CD4-positive, alpha-beta T cell treated with Interleukin-4 for 1 hour (primary cell): ENCODE measurements around the gene QSOX2.

Experiments used
- DNase-seq, 2 donors: peaks; one replicate each; pipeline ENCODE4 v3.0.0-alpha.2; 2020 to 2022

QSOX2 gene

DNA sequence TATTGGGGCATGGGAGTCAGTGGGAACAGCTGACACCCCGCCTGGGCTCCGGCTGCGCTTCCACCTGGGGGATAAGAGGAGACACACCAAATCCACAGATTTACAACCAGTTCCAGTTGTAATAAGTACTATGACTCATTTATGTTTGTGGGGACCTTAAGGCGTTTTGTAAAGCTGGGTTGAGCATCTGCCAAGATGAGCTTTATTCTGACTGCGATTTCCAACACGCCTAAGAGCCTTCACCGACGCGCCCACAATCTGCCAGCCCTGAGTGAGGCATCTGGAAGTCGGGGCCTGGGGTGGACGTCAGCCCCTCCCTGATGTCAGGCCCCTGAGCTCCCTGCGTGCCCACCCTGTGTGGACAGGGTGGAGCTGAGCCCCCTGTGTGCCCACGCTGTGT, 26.3 kb downstream of the QSOX2 start:
- DNase-seq, result no peak

DNA sequence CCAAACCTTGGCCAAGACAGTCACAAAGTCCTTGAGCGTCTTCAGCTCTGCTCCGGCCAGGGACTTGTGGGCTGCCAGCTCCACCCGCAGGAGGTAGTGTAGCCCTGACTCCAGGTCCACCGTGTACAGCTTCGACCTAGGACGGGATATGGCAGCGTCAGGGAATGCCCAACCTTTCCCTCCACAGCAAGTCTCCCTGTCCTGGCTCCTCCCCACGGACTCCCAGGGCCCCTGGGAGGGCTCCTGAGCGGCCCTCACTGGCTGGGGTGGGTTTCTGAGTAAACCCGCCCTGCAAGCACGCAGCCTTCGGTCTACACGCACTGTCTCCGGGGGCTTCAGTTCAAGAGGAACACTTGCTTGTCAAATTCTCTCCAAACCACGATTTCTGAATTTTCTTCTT, 26.9 kb downstream of the QSOX2 start:
- no peak for DNase-seq

DNA sequence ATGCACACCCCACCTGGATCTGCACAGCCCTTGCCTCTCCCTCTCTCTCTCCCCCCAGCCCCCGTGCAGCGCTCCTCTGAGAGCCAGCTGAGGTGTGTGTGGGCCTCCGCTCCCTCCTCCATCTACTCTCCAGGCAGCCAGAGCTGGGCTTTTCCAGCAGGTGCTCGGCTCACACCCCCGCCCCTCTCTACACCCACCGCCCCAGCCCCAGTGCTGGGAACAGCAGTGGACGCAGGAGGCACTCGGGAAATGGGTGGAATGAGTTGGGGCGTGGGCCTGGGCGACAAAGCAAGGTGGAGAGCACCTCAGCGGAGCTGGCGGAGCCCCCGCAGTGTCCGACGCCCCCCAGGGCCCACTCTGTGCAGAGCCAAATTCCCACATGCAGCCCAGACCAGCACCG, 27.3 kb downstream of the QSOX2 start:
- no peak for DNase-seq

DNA sequence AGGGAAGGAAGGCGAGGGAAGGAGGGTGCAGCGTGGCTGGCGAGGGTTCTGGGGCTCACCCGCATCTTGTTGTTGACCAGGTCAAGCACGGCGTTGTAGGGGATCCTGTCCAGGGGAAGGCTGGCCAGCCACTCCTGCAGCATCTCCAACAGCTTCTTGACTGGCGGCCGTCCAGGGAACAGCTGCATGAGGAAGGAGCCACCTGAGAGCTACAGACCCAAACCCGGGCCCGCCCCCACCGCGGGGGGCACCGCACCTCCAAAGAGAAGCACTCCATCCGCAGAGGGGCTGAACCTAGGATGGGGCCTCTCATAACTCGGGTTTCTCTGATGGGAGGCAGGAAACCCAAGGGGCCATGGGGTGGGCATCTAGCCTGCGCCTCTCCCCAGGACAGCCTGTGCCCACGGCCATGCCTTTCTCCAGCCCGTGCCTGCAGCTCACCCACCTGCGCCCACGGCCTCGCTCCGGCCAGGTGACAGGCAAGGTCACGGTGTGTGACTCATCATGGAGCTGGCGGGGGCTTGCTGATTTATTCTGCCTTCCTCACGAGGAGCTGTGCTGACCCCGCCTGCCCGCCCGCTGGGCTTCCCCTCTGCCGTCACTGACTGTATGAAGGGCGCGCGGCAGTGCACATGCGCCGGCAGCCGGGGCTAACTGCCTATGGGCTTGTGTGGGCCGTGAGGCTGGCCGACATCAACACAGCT, 28.9 kb downstream of the QSOX2 start:
- no peak for DNase-seq

DNA sequence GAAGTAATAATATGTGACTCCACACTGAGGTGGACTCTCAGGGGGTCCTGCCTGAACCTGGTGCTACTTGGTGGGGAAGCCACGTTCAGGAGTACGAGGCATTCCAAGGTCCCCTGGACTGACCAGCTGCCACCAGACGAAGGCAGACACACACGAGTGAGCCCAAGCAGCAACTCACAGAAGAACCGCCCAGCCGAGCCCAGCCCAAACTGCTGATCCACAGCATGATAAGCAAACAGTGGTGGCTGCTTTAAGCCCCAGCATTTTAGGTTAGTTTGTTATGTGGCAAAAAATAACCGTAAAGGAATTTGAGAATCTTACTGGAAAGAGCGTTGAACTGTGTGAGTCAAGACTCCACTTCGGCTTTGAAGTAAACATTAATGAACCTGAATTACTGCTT, 31.9 kb downstream of the QSOX2 start:
- no peak for DNase-seq

DNA sequence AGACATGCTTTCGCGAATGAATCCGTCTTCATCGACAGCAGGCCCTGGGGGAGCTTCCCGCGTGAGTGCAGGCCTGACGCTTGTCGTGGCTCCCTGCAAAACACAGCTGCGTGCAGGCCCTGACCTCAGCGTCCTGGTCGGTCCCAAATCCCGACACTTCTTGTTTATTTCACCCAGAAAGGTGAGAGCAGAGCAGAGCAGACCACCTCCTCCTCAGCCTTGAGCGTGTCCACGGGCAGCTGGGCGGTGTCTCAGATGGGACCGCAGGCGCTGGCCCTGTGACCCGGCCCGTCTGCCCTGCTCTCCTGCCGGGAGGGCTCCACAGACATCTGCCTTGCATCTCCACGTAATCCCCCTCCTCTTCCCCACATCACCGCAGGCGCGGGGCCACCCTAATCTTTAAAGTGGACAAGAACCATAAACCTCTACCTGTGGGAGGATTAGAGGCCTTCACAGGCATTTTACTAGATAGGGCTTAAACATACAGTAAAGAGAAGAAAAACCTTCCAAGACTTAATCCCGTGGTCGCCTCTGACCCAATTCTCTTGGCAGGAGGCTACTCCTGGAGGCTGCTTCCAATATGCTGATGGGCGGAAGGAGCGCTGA, 33.2 kb downstream of the QSOX2 start:
- DNase-seq, result no peak

DNA sequence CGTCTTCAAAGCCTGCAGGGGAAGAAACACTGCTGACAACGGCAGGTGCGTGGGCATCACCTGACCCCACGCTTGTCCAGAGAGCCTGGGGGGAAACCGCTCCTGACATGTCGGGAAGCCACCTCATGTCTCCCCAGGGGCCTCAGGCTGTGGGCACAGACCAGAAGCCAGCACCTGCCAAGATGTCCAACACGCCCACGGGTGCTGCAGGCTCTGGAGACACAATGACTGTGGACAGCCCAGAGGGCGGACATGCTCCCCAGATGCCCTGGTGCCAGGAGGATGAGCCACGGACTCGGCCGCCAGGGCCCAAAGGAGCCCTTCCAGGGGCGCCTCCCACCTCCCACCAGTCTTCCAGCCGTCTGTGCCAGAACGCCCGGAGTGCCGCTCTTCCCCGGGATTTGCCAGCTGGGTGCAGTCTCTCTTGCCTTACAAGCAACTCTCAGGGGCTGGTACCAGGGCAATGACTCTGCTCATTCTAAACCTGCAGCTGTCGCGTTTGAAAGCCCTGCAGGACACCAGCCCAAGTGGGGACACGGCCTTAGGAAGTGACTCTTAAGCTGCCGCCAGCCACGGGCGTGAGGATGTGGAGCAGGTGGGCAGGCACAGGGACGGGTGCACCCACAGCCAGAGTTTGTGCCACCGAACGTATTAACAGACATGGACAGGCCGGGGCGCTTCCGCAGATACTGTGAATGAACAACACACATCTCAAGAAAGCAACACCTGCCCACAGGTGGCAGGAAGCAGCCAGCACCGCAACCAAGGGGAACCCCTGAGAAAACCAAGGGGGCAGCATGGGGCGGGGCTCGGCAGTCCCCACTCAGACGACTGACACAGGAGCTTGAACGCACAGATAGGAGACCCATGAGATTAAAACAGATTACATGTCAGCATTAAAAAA, 33.9 kb downstream of the QSOX2 start:
- no peak for DNase-seq

DNA sequence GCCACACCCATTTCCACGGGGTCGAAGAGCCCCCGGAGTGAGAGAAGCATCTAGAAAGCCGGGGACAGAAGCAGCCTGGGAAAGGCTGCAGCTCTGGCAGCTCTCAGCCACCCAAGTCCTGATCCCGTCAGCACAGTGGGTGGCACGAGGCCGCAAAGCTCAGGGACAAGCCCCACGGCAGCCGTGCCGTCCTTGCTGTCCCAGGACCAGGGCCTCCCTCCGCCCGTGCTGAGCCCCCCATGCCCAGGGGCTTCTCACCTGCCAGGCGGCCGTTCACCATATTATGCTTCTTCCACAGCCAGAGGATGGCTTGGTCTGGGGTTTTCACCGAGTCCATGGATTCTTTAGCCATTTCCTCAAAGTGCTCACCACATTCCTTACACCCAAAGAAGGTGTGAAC, 34.6 kb downstream of the QSOX2 start:
- DNase-seq, result no peak

DNA sequence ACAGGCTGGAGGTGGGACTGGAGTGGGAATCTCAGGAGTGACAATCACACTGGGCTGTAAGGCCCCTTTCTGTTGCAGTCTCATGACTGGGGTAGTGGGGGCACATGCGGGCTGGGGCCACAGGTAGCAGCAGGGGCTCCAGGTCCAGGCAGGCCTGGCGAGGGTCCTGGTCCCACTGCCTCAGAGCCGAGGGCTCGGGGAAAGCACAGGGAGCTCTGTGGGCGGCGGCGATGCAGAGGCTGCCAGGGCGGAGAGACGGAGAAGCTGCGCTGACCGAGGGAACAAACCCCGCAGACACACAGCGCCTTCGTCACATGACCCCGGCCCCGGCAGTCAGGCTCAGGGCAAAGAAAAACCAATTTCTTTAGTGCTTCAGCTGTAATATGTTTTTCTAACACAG, 35.3 kb downstream of the QSOX2 start:
- no peak for DNase-seq

DNA sequence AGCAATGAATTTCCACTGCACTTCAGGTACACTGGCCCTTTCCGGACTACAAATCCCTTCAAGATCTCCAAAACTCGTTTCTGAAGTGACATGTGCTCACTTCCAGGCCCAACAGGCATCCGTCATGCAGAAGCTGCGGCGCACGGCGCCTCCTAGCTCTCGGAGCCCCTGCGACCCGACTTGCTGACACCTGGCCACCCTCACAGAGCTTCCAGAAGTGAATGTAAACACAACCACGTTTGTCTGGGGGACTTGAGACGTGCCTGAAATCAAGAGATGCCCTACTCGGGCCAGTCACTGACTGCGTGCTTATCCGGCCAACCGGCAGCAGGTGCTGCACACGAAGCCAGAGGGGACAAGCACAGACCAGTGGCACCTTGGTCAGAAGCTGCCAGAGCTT, 35.8 kb downstream of the QSOX2 start:
- no peak for DNase-seq

DNA sequence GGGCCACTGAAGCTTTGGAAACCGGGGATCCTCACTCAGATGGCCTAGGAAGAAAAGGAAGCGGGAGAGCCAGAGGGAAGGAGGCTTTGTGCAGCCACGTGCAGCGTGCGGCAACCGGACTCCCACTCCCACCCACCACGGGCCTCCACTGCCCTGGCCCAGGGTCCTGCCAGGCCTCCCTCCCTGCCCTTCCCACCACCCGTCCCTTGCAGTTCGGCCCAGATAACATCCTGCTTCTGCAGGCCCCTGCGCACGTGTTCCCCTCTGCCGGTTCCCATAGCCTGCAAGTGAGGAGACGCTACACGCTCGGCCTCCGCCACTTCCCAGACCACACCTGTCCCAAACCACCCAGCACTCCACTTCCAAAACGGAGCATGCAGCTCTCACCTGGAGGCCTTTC, 36.4 kb downstream of the QSOX2 start:
- no peak for DNase-seq

DNA sequence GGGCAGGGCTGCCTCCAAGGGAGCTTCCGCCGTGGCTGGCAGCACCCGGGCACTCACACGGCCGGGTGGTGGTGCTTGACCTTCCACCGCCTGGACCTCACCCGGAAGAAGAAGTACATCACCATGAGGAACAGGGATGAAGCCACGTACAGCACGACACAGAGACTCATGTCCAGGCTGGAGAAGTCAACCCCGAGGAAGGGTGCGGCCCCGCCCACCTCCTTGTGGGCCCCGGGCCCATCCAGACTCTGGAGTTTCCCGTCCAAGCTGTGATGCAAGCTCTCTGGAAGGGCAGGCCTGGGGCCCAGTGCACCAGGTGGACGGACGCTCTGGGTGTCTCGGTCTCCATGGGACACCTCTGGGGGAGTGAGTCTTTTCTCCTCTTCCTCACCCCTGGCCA, 36.9 kb downstream of the QSOX2 start:
- no peak for DNase-seq

DNA sequence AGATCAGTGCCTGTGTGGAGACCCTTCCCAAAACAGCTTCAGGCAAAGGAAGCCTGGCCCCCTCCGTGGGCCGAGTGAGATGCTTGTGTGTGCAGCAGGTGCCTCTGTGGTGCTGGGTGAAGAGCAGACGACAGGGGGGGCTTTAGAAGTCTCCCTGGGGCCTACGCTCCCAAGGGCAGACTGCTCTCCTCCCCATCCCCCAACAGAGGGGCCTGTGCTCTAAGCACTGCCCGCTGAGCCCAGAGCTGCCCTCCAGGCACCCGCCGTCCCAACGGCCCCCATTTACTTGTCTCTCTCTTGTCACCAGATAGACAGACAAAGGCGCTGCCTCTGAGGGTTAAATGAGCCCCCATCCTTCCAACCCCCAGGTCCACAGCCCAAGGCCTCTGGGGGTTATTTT, 38.0 kb downstream of the QSOX2 start:
- no peak for DNase-seq

DNA sequence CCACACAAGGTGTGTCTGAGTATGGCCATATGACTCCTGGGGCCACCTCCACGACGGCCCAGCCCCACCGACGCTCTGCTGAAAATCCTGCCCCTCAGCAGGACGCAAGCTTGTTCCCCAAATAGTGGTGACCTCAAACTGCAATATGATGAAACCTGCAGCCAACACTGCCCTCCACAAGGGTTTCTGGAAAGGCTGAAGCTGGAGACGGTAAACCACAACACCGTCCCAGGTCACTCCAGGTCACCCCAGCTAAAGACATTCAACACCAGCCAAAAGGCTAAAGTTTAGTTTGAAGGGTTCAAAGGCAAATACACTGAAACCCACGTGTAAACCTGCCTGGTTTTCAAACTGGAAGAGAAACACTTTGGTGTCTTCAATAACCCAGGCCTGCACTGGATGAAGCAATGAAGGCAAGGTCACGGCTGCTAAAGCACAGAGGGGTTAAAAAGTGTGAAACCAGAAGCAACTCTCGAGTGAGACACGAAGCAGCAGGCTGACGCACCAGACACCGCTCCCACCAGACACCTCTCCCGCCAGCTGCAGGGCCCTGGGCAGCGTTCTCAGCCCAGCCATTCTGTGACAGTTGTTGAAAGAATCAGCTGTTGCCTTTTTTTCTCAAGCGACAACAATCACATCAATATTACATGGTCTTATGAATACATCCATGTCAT, 38.9 kb downstream of the QSOX2 start:
- no peak for DNase-seq

DNA sequence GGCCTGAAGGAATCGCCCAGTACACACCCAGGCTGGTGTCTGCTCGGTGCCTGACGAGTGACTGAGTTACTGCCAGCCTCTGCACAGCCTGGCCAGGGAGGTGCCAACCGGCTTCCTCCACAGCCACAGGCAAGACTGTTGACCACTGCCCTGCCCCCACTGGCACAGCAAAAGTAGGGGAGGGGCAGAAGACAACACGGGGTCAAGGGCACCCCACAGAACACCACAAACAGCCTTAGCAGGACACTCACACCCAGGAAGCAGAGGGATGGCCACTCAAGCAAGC, 40.0 kb downstream of the QSOX2 start:
- no peak for DNase-seq

DNA sequence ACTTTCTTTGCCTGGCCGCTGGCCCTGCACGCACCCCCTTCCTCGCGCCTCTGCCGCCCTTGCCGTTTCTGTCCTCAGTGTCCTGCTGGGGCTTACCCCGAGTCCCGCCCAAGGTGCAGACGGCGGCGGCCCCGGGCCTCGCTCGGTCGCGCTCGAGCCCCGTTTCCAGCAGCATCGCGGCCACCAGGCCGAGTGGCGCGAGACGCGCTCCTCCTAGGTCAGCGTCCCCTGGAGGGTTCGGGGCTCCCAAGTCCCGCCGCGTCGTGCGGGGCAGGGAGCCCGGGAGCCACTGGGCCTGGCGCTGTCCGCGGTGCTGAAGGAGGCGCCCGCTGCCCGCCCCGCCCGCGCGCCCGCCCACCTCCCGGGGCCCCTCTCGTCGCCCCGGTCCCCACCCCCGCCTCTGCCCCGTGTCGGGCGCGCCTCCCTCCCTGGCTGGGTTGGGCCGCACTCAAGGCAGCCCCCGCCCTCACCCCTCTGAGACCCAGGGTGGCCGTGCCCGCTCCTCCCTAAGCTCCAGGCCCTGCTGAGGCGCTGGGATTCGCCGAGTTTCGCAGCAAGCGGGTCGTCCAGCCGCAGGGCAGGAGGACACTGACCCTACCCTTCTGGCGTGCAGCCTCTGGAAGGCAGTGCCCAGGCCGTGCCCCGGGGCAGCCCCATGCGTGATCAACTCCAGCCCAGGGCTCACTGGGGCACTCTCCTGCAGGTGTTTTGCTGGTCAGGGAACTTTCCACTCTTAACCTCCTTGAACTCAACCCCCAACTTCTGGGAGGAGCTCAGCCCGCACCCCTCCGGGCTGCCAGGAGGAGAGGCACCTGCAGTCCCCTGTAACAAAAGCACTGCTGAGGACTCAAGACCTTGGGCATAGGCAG, 40.5 kb downstream of the QSOX2 start, which contains the start of gene LHX3:
Gene LHX3, minus strand, starts transcription at position 291 of the 869 bp plus-strand sequence. Its CDS starts 116 bp downstream, at position 175.
- no peak for DNase-seq

DNA sequence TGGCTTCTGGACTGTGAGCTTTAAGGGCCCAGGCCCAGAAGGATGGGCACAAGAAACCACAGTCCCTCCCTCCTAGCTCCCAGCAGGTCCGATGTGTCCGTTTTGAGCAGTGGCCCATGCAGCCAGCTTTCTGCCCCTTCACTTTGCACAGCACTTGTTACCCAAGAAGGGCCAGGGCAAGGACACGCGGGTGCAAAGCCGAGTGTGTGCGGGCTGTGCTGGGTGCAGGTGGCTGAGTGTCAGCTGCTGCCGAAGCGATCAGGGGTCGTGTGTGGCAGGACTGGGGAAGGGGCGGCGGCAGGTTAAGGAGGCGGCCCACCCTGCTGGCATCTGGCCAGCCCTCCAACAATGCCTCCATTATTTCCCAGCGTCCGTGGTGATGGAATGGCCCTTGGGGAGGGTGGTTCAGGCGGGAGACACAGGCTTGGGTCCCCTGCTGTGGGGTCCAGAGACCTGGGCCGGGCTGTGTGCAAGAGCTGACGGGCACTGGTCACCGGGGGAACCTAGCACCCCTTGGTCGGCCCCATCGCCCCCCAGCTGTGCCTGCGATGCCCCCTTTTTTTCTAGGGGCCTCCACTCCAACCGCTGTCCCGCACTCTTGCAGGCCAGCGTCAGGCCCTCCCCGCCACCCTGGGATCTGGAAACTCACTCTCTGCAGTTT, 41.3 kb downstream of the QSOX2 start:
- no peak for DNase-seq

DNA sequence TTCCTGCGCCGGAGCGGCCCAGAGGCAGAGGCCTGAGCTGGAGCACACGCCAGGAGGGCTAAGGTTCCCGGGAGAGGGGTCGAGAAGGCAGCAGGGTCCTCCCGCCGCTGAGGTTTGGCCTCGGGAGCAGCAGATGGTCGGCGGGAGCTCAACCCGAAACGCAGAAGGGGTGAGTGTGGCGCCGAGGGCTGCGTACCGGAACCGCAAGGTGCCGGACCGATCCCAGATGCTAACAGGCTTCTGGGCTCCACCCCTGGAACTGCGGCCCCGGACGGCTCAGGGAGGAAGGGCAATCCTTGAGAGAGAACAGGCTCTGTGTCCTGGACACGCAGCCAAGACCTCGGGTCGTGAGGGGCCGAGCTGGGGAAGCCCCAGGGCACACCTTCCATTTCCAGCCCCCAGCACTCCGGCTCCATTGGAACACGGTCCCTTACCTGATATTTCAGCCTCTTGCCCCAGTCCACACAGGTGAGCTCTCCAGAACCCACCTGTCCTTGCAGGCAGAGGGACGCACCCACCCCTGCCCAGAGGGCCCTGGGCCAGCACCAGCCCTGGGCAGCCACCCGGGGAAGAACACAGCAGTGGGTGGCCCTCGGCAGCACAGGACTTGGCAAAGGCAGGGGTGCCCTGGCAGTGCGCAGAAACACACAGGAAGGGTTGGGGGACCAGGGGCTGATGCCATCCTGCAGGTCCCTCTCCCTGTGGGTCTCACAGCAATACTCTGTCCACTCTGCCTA, 42.0 kb downstream of the QSOX2 start:
- no peak for DNase-seq

DNA sequence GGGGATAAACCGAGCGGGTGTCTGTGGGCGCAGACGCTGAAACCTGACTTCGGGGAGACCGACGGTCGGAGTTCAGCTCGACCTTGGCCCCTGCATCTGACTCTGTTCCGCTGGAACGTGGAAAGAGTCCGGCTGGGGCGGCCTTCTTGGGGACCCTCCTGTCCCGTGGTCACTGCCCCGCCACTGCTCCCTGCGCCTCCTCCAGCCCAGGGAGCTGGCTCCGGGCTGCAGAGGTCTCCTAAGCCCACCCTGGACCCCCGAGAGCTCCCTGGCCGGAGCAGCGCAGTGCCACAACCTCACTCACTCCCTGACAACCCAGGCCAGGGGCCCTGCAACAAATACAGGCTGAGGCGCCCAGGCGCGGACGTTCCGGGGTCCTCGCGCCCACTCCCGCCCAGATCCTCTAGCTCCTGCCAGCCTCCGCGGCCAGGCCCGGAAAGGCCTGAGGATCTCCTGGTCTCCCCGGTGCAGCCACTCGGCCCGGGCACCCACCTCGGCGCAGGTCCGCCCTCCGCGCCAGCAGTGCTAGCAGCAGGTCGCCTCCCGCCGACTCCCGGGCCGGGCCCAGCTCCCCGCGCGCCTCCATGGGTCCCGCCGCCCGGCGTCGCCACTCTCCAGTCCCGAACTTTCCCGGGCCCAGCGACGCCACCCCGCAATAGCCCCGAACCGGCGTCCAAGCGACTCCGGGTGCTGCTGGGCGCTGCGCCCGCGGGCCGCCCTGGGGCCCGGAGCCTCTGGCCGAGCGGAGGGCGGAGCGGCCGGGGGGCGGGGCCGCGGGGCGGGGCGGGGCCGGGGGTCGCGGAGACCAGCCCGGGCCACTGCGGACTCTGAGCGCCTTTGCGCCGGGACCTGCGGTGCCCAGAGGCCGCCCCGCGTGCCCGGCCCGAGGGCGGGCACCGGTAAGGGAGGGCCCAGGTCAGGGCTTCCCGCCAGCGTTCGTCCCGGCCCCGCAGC, 42.9 kb downstream of the QSOX2 start:
- no peak for DNase-seq
